AG09319 (cell line): ENCODE data around the gene ZSCAN2.
A peak's percentile ranks its signal among the peaks of the same experiment; 100 is the strongest.
"Not testable (repeated sequence)": the region's sequence is repeated elsewhere in the genome, so short reads cannot be mapped to it uniquely, and the experiment has no call there.

ENCODE experiments used
- DNase-seq: peaks from one replicate; pipeline ENCODE4 v3.0.0-alpha.2; 2010; ENCODE audit warnings: low read depth; ENCODE audit errors: extremely low read depth
- CTCF ChIP-seq: IDR thresholded peaks from 2 replicates; pipeline ENCODE4 v1.5.1; 2011; ENCODE audit warnings: low read depth, mild to moderate bottlenecking, inconsistent platforms, low read length, moderate library complexity

The ZSCAN2 gene

GRCh38 chr15:84582583-84583157 lies 18.1 kb upstream of the ZSCAN2 start:
- TF ChIP-seq CTCF = no peak
- no peak for DNase-seq

GRCh38 chr15:84583921-84584320 lies 16.9 kb upstream of the ZSCAN2 start:
- not testable (repeated sequence) for DNase-seq

DNA sequence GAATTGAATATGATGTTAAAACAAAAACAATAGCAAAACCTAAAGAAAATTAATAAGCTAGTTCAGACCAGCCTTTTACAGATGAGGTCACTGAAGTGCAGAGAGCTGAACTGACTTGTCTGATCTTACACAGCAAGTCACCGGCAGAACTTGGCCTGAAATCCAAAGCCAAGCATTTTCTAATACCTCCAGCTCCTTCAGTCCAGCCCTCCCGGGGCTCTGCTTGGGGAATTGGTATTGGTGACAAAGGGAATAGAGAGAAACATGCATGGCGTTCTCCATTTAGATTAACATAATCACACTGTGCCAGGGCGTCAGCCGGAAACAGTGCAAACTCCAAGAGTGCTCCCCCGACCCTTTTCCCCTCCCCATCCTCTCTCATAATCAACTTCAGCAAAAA lies 14.1 kb upstream of the ZSCAN2 start:
- no peak for TF ChIP-seq CTCF
- DNase-seq = no peak

DNA sequence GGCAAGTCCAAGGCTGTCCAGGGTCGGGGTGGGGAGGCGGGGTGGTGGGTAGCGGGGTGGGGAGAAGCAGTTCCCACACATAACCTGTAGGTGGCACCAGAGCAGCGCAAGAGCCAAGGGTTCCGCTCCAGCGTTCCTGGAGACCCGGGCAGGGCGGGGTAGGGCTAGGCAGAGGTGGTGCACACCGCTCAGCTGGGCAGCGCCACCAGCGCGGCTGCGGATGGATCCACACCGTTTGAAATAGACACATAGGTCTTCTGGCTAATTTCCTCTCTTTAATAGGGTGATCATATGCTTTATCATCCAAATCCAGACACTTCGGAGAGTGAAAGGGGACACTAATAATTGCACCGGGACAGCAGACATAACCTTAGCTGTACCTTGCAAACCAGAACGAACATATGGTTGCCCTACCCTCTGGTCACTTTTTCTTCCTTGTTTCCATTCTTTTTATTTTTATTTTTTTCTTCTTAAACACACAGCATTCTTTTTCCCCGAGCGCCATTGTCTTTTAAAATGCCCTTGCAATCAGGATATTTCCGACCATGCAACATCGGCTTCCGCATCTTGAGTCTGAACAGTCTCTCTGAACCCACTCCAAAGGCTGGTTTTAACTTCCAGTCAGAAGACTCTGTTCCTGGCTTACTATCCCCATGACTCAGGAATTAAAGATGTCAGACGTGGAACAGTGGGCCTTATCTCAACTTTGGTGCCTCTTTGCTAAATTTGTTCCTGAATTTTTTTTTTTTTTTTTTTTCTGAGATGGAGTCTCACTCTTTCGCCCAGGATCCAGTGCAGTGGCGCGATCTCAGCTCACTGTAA lies 12.5 kb upstream of the ZSCAN2 start:
- DNase-seq = no peak
- TF ChIP-seq CTCF = peak; percentile 64

- DNase-seq = no peak
Measured at GRCh38 chr15:84590406-84590805, 10.4 kb upstream of the ZSCAN2 start.

DNA sequence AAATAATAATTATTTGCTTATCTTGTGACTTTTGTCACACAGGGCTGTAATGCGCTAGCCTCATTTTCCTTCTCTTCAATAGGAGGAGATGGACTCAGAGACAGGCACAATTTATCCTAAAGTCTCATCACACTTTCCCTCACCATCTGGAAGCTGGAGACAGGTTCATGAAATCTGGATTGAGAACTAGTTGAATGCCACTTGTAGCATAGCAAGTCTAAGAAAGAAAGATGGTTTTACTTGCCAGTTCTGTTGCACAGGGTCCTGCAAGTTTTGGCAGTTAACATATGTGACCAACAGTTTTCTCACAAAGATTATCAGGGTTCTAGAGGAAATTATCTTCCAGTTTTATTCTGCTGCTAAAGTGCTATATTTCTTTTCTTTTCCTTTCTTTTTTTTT lies 9.0 kb upstream of the ZSCAN2 start:
- no peak for TF ChIP-seq CTCF
- DNase-seq = no peak

More at GRCh38 chr15:84590406-84590805, 10.4 kb upstream of the ZSCAN2 start:
- TF ChIP-seq CTCF = no peak

DNA sequence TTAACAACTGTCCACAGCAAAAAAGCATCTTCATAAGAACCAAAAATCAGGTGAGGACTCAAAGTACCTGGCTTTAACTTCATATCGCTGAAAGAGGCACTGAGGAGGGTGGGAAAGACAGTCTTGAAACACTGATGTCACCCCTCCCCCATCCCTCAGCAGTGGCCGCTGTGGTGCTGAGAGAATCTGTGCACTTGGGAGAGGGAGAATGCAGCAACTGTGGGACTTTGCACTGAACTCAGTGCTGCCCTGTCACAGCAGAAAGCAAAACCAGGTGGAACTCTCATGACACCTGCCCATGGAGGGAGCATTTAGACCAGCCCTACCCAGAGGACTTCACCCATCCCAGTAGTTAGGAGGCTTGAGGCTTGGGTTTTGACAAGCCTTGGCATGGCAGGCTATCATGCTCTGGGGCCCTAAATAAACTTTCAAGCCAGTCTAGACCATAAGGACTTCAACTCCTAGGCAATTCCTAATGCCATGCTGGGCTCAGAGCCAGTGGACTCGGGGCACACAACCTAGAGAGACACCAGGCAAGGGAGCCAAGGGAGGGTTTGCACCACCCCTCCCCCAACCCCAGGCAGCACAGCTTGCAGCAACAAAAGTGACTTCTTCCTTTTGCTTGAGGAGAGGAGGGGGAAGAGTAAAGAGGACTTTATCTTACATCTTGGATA lies 6.1 kb upstream of the ZSCAN2 start:
- no peak for TF ChIP-seq CTCF
- DNase-seq = no peak
